ENCODE data around the gene TP73. TPM values are rescaled to one million over a fixed set of nuclear protein-coding genes. Genes with fewer than 3 reads are reported as not detected.

Gene TP73
- total RNA-seq, 6 experiments from 2014 or later: 0.05 to 2.3 (median 0.32) TPM

- TF ChIP-seq CTCF (IDR thresholded peaks at IDR 0.05): no peak
- TF ChIP-seq POLR2A (IDR thresholded peaks at IDR 0.05): no peak
- H3K27ac ChIP-seq: no peak overlapping the region
- H3K27me3 ChIP-seq: no peaks in the 10 kb centered on the region
- H3K4me1 ChIP-seq: no peaks in the 10 kb centered on the region
- H3K9me3 ChIP-seq: no peaks in the 10 kb centered on the region
- ATAC-seq (no peak), DNase-seq (no peak)
- intact Hi-C loops (cut with DNase I): no loop called here
- H3K4me3 ChIP-seq: no peak overlapping the region
- H3K36me3 ChIP-seq: no peaks in the 10 kb centered on the region
- WGBS (ENCODE audit: insufficient coverage, low coverage, low lambda C conversion rate, missing lambda C conversion rate): 74% methylated on average over 3 of the region's 13 CpGs
Measured at GRCh38 chr1:3692598-3692997, 40.3 kb downstream of the TP73 start.

GRCh38 chr1:3693321-3693720 lies 41.0 kb downstream of the TP73 start:
- H3K9me3 ChIP-seq: no peaks in the 10 kb centered on the region
- H3K27ac ChIP-seq: no peak overlapping the region
- 60% methylated on average over 1 of the region's 11 CpGs for WGBS (ENCODE audit: insufficient coverage, low coverage, low lambda C conversion rate, missing lambda C conversion rate)
- H3K4me3 ChIP-seq: no peak overlapping the region
- DNase-seq (no peak), ATAC-seq (no peak)
- intact Hi-C loops (cut with DNase I): no loop called here
- TF ChIP-seq CTCF (IDR thresholded peaks at IDR 0.05): no peak
- TF ChIP-seq POLR2A (IDR thresholded peaks at IDR 0.05): no peak
- no peaks in the 10 kb centered on the region for H3K27me3 ChIP-seq
- H3K36me3 ChIP-seq: no peaks in the 10 kb centered on the region
- H3K4me1 ChIP-seq: no peaks in the 10 kb centered on the region

- ATAC-seq (peak; percentile 76 to 87 (median 84)), DNase-seq (peak in 2 of 3 donors; percentile 65 to 68)
- H3K27me3 ChIP-seq: no peaks in the 10 kb centered on the region
- intact Hi-C loops (cut with DNase I): no loop called here
- TF ChIP-seq CTCF (IDR thresholded peaks at IDR 0.05) (peak; percentile 66 to 70 (median 68)), POLR2A (IDR thresholded peaks at IDR 0.05) (no peak)
- no peak overlapping the region for H3K4me3 ChIP-seq
- H3K27ac ChIP-seq: no peak overlapping the region
- no peaks in the 10 kb centered on the region for H3K36me3 ChIP-seq
- H3K4me1 ChIP-seq: no peaks in the 10 kb centered on the region
- WGBS (ENCODE audit: insufficient coverage, low coverage, low lambda C conversion rate, missing lambda C conversion rate): 58% methylated on average over 18 of the region's 33 CpGs
- H3K9me3 ChIP-seq: no peaks in the 10 kb centered on the region
Measured at GRCh38 chr1:3695326-3696217, 43.3 kb downstream of the TP73 start.

- intact Hi-C loops (cut with DNase I): no loop called here
- ATAC-seq: no peak
- TF ChIP-seq POLR2A (IDR thresholded peaks at IDR 0.05) (no peak), CTCF (IDR thresholded peaks at IDR 0.05) (no peak)
- Histone ChIP-seq H3K36me3 (no peaks in the 10 kb centered on the region), H3K27ac (no peak overlapping the region), H3K4me3 (no peak overlapping the region), H3K27me3 (no peaks in the 10 kb centered on the region), H3K9me3 (no peaks in the 10 kb centered on the region), H3K4me1 (no peaks in the 10 kb centered on the region)
- no CpG with 5 or more reads among the region's 9 CpGs for WGBS (ENCODE audit: insufficient coverage, low coverage, low lambda C conversion rate, missing lambda C conversion rate)
- no peak for DNase-seq
Measured at GRCh38 chr1:3696689-3697088, 44.4 kb downstream of the TP73 start.

Measured in right lobe of liver (tissue), 6 donors.